Activated naive CD4-positive, alpha-beta T cell treated with anti-CD3 and anti-CD28 coated beads for 36 hours (primary cell): Measurements from ENCODE around the gene TMEM150B. TPM values are rescaled to one million over a fixed set of nuclear protein-coding genes. Genes with fewer than 3 reads are reported as not detected.
A peak's percentile ranks its signal among the peaks of the same experiment; 100 is the strongest.

Source experiments
- CTCF ChIA-PET: fragments of 350-600 bp; sonication (Branson Sonifier 250); formaldehyde crosslinking; loops from one replicate; lab custom pipeline; 2021; ENCODE audit warnings: antibody characterized with exemption; lab: Charles Lee
- DNase-seq: peaks from one replicate; pipeline ENCODE4 v3.0.0-alpha.2; 2020
- H3K27ac Mint-ChIP-seq: one replicate; pipeline ENCODE4 v1.8.0; 2021; ENCODE audit warnings: mild to moderate bottlenecking, mixed read lengths
- H3K27me3 Mint-ChIP-seq: one replicate; pipeline ENCODE4 v1.8.0; 2021; ENCODE audit warnings: low read depth, mixed read lengths
- H3K36me3 Mint-ChIP-seq: one replicate; pipeline ENCODE4 v1.8.0; 2021; ENCODE audit warnings: low read depth, mixed read lengths
- H3K4me1 Mint-ChIP-seq: one replicate; pipeline ENCODE4 v1.8.0; 2021; ENCODE audit warnings: low read depth, mixed read lengths
- H3K4me3 Mint-ChIP-seq: one replicate; pipeline ENCODE4 v1.8.0; 2021; ENCODE audit warnings: mild to moderate bottlenecking, moderate library complexity, mixed read lengths
- H3K9me3 Mint-ChIP-seq: one replicate; pipeline ENCODE4 v1.8.0; 2021; ENCODE audit warnings: mixed read lengths
- intact Hi-C: fragments of 100-400 bp; cut with micrococcal nuclease; formaldehyde crosslinking; loops from one replicate; pipeline ENCODE4 v1.15.1; 2023
- total RNA-seq, 2 experiments: library from RNA; stranded (reverse); gene quantifications; one replicate each; pipeline ENCODE4 v1.2.3, GENCODE V29; 2021

Gene TMEM150B
- total RNA-seq, 2 experiments from 2014 or later, result not detected

DNA sequence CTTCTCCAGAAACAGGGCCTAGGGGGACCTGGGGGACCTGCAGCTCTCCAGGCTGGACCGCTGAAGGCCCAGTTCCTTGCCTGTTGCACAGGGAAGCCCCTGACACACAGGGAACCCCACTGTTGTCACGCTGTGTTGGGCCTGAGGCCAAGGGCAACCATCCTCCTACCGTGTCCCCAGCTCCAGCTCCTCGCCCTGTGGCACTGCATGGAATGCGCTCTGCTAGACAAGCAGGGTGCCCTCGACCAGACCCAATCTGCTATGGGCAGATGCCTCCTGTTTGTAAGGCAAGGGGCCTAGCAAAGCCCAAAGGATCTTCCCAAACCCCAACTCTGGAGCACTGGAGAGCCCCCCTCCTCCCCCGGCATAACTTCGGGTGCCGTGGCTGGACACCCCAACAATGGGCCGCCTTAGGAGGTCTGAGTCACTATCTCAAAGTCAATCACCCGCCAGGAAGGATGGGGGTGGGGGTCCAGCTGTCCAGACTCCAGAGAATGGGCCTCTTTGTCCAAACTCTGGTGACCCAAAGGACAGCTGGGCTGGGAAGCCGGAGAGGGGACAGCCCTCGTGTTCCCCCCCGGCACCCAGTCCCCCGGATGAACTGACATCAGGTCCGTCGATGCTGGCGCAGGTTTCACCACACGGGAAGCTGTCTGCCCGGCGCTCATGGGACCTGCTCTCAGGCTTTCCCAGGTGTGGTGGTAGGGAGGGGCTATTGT is 37.6 kb downstream of the TMEM150B start:
- intact Hi-C loops, result no loop called here
- CTCF ChIA-PET, result interaction anchor here (0.7 to 1.7 kb wide), 3 partner anchors 14 to 97 kb away, joined by 3 to 4 read pairs (median 3); partner anchors contain the start of gene TMEM238
- Mint-ChIP-seq H3K4me3 (no peak overlapping the region), H3K36me3 (no peaks in the 10 kb centered on the region), H3K27me3 (no peaks in the 10 kb centered on the region), H3K9me3 (no peaks in the 10 kb centered on the region), H3K27ac (no peak overlapping the region), H3K4me1 (peaks cover 9% of the 10 kb centered on the region)
- no peak for DNase-seq

DNA sequence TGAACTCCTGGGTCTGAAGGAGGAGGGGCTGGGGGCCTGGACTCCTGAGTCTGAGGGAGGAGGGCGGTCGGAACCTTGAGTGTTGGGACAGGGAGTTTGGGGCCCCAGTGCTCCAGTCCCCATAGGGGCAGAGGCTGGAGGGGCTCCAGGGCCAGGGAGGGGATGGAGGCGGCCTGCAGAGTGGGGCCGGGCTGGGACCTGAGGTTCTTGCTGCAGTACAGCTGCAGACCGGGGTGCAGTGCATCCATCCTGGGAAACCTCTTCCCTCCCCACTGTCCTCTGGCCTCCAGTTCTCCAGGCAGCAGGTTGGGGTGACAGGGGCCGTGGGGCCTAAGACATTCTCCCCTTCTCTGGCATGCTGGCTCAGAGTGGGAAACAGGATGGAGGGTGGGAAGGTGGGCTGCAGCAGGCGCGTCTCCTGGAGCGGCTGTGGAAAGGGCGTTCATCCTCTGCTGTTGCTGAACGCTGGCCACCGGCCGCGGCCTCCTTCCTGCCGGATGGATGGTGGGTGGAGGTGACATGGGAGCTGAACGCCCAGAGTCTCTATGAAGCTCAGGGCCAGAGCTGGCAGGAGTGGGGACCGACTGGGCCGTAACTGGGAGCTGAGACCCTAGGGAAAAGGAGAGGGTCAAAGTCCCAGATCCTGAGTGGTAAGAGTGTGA is 39.8 kb downstream of the TMEM150B start:
- no peak overlapping the region for H3K4me3 Mint-ChIP-seq
- no peaks in the 10 kb centered on the region for H3K27me3 Mint-ChIP-seq
- H3K27ac Mint-ChIP-seq, result no peak overlapping the region
- no peak for DNase-seq
- intact Hi-C loops, result no loop called here
- no peaks in the 10 kb centered on the region for H3K9me3 Mint-ChIP-seq
- CTCF ChIA-PET, result no interaction called here
- no peaks in the 10 kb centered on the region for H3K36me3 Mint-ChIP-seq
- H3K4me1 Mint-ChIP-seq, result peaks cover 16% of the 10 kb centered on the region

DNA sequence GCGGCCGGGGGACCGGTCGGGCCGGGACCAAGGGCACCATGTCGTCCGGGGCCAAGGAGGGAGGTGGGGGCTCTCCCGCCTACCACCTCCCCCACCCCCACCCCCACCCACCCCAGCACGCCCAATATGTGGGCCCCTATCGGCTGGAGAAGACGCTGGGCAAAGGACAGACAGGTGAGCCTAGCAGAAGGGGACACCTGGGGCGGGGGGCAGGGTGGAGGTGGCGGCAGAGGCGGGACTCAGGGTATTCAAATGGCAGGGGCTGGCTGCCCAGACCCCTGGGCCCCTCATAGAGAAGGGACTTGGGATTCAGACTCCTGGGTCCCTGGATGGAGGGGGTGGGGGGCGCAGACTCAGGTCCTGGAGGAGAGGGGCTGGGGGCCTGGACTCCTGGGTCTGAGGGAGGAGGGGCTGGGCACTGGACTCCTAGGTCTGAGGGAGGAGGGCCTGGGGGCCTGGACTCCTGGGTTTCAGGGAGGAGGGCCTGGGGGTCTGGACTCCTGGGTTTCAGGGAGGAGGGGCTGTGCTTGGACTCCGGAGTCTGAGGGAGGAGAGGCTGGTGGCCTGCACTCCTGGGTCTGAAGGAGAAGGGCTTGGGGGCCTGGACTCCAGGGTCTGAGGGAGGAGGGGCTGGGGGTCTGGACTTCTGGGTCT is 40.6 kb downstream of the TMEM150B start:
- Mint-ChIP-seq H3K36me3 (peaks cover 3% of the 10 kb centered on the region), H3K27me3 (no peaks in the 10 kb centered on the region), H3K4me1 (peaks cover 23% of the 10 kb centered on the region), H3K27ac (no peak overlapping the region), H3K9me3 (no peaks in the 10 kb centered on the region), H3K4me3 (no peak overlapping the region)
- CTCF ChIA-PET, result interaction anchor here (1.3 kb wide), 1 partner anchor 17 kb away, joined by 4 read pairs; no protein-coding TSS in a partner anchor
- no peak for DNase-seq
- intact Hi-C loops, result loop anchor here (5.0 kb wide), 2 partner anchors 123 to 822 kb away; partner anchors contain the start of genes LENG9 and UBE2S

DNA sequence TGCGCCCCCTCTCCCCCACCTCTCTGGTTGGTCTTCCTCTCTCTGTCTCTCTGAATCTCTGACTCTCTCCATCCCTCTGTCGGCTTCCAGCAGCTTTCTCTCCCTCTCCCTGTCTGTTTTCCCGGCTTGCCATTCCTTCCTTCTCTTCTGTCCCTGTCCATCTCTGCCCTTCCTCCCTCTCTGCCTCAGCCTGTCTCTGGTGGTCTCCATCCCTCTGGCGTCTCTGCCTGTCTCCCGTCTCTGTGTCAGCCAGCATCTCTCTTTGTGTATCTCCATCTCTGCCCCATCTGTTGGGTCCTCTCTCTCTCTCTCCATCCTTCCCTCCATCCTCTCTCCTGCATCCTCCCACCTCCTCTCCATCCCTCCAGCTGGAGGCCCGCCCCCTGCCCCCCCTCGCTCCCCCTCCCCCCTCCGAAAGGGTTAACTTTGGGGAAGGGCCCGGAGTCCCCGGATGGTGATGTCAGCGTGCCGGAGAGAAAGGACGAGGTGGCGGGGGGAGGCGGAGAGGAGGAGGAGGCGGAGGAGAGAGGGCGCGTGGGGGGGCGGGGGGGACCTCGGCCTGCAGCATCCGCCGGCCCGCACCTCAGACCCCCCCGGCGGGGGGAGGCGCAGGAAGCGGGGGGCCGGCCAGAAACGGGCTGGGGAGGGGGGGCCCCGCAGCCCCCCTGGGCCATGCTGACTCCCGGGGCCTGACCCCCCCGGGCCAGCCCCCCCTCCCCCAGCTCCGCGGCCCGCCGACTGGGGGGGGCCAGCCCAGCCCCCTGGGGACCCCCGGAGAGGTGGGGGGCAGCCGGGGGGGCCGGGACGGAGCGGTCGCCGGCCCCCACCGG is 41.4 kb downstream of the TMEM150B start, which contains the start of gene BRSK1:
Gene BRSK1, plus strand, starts transcription at position 450 of the 830 bp plus-strand sequence. CDS start 446 bp downstream, outside the sequence.
- Mint-ChIP-seq H3K27me3 (no peaks in the 10 kb centered on the region), H3K4me3 (peak within 1 kb of the TSS; percentile 35), H3K4me1 (peaks cover 26% of the 10 kb centered on the region), H3K27ac (no peak within 1 kb of the TSS), H3K9me3 (no peaks in the 10 kb centered on the region), H3K36me3 (peaks cover 3% of the 10 kb centered on the region)
- CTCF ChIA-PET, result interaction anchor here (1.3 kb wide), 1 partner anchor 18 kb away, joined by 4 read pairs; no protein-coding TSS in a partner anchor
- intact Hi-C loops, result loop anchor here (5.0 kb wide), 2 partner anchors 124 to 821 kb away; partner anchors contain the start of genes LENG9 and UBE2S
- DNase-seq, result peak; percentile 71

DNA sequence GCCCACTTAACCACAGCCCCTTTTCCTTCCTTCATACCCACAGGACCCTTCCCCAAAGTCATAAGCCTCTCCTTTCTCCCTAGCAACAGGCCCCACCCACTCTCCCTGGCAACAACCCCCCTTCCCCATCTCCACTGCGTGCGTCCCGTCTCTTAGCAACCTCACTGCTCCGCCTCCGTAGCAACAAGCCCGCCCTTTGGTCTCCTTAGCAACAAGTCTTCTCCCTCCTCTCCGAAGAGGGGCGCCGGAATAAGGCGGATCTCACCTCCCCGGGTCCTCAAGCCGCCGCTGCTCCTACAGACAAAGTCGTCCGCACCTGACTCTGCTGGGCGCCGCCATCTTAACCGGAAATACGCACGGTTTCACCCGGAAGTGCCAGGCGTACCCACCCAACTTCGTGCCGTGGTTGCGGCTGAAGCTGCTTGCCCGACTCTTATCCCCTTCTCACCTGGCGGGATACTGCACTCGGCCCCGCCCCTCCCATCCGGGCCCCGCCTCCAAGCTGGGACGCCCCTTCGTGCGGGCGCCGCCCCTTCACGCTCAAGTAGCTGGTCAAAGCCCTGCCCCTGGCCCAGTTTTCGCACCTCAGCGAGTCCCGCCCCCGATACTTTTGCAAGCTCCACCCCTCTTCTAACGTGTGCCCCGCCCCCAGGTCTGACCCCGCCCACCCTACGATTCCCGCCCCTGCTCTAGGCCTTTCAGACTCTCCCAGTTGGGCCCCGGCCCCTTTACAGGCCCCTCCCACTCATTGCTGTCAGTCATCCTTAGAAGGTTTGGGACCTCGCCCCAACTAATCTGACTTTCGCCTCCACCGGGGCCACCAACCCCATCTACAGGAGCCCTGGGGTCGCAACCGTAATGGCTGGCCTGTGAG is 45.1 kb downstream of the TMEM150B start, which contains the start of gene HSPBP1:
Gene HSPBP1, minus strand, starts transcription at position 341 of the 874 bp plus-strand sequence. CDS start 502 bp downstream, outside the sequence.
- H3K4me1 Mint-ChIP-seq, result peaks cover 28% of the 10 kb centered on the region
- intact Hi-C loops, result loop anchor here (1.0 to 5.0 kb wide), 8 partner anchors 21 to 818 kb away; partner anchors contain the start of genes KMT5C, LENG9, PPP1R12C and PPP6R1
- peak; percentile 97 for DNase-seq
- CTCF ChIA-PET, result interaction anchor here (0.6 to 1.3 kb wide), 4 partner anchors 21 to 174 kb away, joined by 3 to 4 read pairs (median 4); no protein-coding TSS in a partner anchor
- H3K27me3 Mint-ChIP-seq, result no peaks in the 10 kb centered on the region
- no peaks in the 10 kb centered on the region for H3K9me3 Mint-ChIP-seq
- H3K36me3 Mint-ChIP-seq, result peaks cover 5% of the 10 kb centered on the region
- H3K4me3 Mint-ChIP-seq, result peak within 1 kb of the TSS; percentile 100
- H3K27ac Mint-ChIP-seq, result peak within 1 kb of the TSS; percentile 93

DNA sequence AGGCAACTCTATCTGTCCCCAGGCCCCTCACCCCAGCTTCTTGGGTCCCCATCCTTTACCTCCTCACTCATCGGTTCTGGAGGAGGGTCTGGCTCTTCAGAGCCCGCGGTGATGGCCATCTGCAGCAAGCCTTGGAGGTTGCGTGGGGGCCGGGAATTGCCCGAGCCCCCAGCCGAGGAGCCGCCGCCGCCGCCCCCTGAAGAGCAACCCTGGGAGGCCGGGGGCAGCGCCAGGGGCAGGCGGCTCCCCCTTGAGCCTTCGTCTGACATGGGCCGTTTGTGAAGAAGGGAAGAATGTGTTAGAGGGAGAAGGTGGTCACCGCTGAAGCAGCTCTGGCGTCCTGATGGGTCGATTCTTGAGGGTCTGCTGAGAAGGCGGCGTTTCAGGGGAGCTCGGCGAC is 45.8 kb downstream of the TMEM150B start:
- Mint-ChIP-seq H3K9me3 (no peaks in the 10 kb centered on the region), H3K4me1 (peaks cover 28% of the 10 kb centered on the region), H3K4me3 (peak overlapping the region; percentile 100), H3K27ac (peak overlapping the region; percentile 93), H3K36me3 (peaks cover 5% of the 10 kb centered on the region), H3K27me3 (no peaks in the 10 kb centered on the region)
- no peak for DNase-seq
- CTCF ChIA-PET, result interaction anchor here (0.6 to 1.3 kb wide), 3 partner anchors 22 to 174 kb away, joined by 3 to 4 read pairs (median 4); no protein-coding TSS in a partner anchor
- intact Hi-C loops, result no loop called here

DNA sequence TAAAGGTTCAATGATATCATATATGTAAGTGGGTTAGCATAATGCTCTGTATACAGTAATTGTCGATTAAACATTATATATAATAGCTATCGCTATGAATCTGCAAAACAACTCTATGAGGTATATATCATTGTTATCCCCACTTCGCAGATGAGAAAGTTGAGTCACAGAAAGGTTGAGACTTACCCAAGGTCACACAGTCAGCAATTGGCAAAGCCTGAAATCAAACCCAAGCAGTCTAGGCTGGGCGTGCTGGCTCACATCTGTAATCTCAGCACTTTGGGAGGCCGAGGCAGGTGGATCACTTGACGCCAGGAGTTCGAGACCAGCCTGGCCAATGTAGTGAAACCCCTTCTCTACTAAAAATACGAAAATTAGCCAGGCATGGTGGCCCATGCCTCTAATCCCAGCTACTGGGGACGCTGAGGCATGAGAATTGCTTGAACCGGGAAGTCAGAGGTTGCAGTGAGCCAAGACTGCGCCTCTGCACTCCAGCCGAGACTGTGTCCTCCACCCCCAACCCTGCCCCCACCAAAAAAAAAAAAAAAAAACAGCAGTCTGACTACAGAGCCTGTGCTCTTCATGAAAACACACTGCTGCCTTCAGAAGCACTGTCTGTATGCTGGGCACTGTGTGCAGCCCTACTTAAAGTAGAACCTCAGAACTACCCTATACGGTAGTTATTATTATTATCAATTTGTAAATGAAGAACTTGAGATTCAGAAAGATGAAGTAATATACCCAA is 46.6 kb downstream of the TMEM150B start:
- no peaks in the 10 kb centered on the region for H3K9me3 Mint-ChIP-seq
- peaks cover 26% of the 10 kb centered on the region for H3K4me1 Mint-ChIP-seq
- no peak for DNase-seq
- peaks cover 8% of the 10 kb centered on the region for H3K36me3 Mint-ChIP-seq
- no peaks in the 10 kb centered on the region for H3K27me3 Mint-ChIP-seq
- no peak overlapping the region for H3K27ac Mint-ChIP-seq
- intact Hi-C loops, result no loop called here
- H3K4me3 Mint-ChIP-seq, result peak overlapping the region; percentile 100
- CTCF ChIA-PET, result interaction anchor here (0.5 kb wide), 1 partner anchor 1175 kb away, joined by 3 read pairs; no protein-coding TSS in a partner anchor

DNA sequence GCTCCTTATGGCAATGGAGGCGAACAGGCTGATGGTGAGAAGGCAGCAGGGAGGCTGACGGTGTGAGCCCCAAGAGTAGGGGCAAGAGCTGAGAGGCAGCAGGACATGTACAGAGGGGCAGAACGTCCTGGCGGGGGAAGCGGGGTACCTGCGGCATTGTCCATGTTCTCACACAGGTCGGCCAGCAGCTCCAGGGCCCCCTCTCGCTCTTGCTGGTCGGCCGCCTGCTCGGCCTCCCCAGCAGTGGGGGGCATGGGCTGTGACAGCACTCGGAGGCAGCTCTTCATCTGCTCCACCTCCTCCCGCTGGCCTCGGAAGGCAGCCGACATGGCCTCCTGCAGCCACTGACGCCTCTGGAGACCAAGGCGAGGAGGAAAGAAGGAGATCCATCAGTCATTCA is 47.6 kb downstream of the TMEM150B start:
- H3K4me3 Mint-ChIP-seq, result peak overlapping the region; percentile 17
- peaks cover 23% of the 10 kb centered on the region for H3K4me1 Mint-ChIP-seq
- H3K27me3 Mint-ChIP-seq, result no peaks in the 10 kb centered on the region
- intact Hi-C loops, result no loop called here
- DNase-seq, result no peak
- CTCF ChIA-PET, result no interaction called here
- H3K27ac Mint-ChIP-seq, result no peak overlapping the region
- peaks cover 12% of the 10 kb centered on the region for H3K36me3 Mint-ChIP-seq
- H3K9me3 Mint-ChIP-seq, result no peaks in the 10 kb centered on the region

DNA sequence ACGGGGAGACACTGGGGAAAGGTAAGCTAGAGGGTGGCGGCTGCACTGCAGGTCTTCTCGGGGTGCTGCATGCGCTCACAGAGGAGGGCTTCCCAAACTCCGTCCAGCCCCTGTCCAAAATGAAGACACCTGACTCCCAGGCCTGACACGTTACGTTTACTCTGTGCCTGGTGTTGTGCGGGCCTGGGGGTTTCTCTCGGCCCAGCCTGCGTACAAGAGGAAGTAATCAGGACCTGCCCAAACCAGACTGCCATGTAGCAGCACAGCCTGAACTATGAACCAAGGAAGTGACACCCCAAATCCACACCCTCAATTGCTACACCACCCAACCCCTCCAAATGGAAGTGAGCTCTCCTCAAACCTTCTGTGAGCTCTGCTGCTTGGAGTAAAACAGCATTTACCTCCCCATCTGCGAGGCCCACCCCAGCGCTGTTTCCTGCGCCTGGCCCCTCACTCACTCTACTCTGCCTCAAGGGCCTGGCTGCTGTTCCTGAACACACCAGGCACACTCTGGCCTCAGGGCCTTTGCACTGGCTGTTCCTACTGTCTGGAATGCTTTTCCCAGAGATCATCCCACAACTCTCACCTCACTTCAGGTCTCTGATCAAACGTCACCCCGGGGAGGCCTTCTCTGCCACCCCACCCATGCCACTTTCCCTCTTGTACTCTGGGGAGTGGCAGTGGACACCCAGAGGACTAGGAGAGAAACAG is 48.3 kb downstream of the TMEM150B start:
- no peaks in the 10 kb centered on the region for H3K9me3 Mint-ChIP-seq
- peaks cover 23% of the 10 kb centered on the region for H3K4me1 Mint-ChIP-seq
- no peak overlapping the region for H3K27ac Mint-ChIP-seq
- intact Hi-C loops, result no loop called here
- CTCF ChIA-PET, result no interaction called here
- H3K4me3 Mint-ChIP-seq, result peak overlapping the region; percentile 17
- no peaks in the 10 kb centered on the region for H3K27me3 Mint-ChIP-seq
- DNase-seq, result no peak
- H3K36me3 Mint-ChIP-seq, result peaks cover 17% of the 10 kb centered on the region
